Measurements from ENCODE around the gene SUN3. TPM values are rescaled to one million over a fixed set of nuclear protein-coding genes. Genes with fewer than 3 reads are reported as not detected.

The SUN3 gene
- polyA plus RNA-seq, 1 donor from 2014 or later, result not detected

- H3K27me3 ChIP-seq (ENCODE audit: insufficient read depth, low read depth, low read length), result no peaks in the 10 kb centered on the region
- H2AFZ ChIP-seq (ENCODE audit: low read depth, low read length), result no peak overlapping the region
- H3K79me2 ChIP-seq (replicated peaks; ENCODE audit: insufficient read depth, low read length), result no peaks in the 10 kb centered on the region
- H3K27ac ChIP-seq (ENCODE audit: low read length), result no peak overlapping the region
- H3F3A ChIP-seq (ENCODE audit: insufficient read depth, low read length, poor library complexity, severe bottlenecking), result no peaks in the 10 kb centered on the region
- H3K4me2 ChIP-seq (ENCODE audit: low read length), result no peak overlapping the region
- no peaks in the 10 kb centered on the region for H3K9me2 ChIP-seq (ENCODE audit: insufficient read depth, low read length)
- H3K36me3 ChIP-seq (ENCODE audit: insufficient read depth, low read length), result peaks cover 13% of the 10 kb centered on the region
- H4K20me1 ChIP-seq (ENCODE audit: insufficient read depth), result no peaks in the 10 kb centered on the region
- H3K4me3 ChIP-seq (ENCODE audit: low read length), result no peak overlapping the region
- H3K9me3 ChIP-seq (ENCODE audit: low read length), result peaks cover 5% of the 10 kb centered on the region
- TF ChIP-seq SMC3 (conservative IDR thresholded peaks at IDR 0.05; ENCODE audit: poor library complexity), result no peak
- TF ChIP-seq RAD21 (conservative IDR thresholded peaks at IDR 0.05), result no peak
- no peak for TF ChIP-seq MXI1 (conservative IDR thresholded peaks at IDR 0.05; ENCODE audit: poor library complexity, severe bottlenecking)
- TF ChIP-seq EZH2 (IDR thresholded peaks at IDR 0.05; ENCODE audit: borderline replicate concordance, insufficient read depth, low read length, poor library complexity, severe bottlenecking), result no peak
- TF ChIP-seq, protein P1, sequence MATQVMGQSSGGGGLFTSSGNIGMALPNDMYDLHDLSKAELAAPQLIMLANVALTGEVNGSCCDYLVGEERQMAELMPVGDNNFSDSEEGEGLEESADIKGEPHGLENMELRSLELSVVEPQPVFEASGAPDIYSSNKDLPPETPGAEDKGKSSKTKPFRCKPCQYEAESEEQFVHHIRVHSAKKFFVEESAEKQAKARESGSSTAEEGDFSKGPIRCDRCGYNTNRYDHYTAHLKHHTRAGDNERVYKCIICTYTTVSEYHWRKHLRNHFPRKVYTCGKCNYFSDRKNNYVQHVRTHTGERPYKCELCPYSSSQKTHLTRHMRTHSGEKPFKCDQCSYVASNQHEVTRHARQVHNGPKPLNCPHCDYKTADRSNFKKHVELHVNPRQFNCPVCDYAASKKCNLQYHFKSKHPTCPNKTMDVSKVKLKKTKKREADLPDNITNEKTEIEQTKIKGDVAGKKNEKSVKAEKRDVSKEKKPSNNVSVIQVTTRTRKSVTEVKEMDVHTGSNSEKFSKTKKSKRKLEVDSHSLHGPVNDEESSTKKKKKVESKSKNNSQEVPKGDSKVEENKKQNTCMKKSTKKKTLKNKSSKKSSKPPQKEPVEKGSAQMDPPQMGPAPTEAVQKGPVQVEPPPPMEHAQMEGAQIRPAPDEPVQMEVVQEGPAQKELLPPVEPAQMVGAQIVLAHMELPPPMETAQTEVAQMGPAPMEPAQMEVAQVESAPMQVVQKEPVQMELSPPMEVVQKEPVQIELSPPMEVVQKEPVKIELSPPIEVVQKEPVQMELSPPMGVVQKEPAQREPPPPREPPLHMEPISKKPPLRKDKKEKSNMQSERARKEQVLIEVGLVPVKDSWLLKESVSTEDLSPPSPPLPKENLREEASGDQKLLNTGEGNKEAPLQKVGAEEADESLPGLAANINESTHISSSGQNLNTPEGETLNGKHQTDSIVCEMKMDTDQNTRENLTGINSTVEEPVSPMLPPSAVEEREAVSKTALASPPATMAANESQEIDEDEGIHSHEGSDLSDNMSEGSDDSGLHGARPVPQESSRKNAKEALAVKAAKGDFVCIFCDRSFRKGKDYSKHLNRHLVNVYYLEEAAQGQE (IDR thresholded peaks at IDR 0.05; ENCODE audit: borderline replicate concordance), result no peak
- TF ChIP-seq TAF1 (IDR thresholded peaks at IDR 0.05; ENCODE audit: low read depth), result no peak
- no peak for TF ChIP-seq EP300 (conservative IDR thresholded peaks at IDR 0.05; ENCODE audit: poor library complexity, severe bottlenecking)
- TF ChIP-seq, protein P2, sequence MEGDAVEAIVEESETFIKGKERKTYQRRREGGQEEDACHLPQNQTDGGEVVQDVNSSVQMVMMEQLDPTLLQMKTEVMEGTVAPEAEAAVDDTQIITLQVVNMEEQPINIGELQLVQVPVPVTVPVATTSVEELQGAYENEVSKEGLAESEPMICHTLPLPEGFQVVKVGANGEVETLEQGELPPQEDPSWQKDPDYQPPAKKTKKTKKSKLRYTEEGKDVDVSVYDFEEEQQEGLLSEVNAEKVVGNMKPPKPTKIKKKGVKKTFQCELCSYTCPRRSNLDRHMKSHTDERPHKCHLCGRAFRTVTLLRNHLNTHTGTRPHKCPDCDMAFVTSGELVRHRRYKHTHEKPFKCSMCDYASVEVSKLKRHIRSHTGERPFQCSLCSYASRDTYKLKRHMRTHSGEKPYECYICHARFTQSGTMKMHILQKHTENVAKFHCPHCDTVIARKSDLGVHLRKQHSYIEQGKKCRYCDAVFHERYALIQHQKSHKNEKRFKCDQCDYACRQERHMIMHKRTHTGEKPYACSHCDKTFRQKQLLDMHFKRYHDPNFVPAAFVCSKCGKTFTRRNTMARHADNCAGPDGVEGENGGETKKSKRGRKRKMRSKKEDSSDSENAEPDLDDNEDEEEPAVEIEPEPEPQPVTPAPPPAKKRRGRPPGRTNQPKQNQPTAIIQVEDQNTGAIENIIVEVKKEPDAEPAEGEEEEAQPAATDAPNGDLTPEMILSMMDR (IDR thresholded peaks at IDR 0.05; ENCODE audit: poor library complexity, severe bottlenecking), result no peak
- TF ChIP-seq POLR2AphosphoS5 (IDR thresholded peaks at IDR 0.05), result no peak
- no peak overlapping the region for H3K9ac ChIP-seq (ENCODE audit: low read length)
Observed at GRCh38 chr7:47953822-47954221, 75.1 kb downstream of the SUN3 start.

DNA sequence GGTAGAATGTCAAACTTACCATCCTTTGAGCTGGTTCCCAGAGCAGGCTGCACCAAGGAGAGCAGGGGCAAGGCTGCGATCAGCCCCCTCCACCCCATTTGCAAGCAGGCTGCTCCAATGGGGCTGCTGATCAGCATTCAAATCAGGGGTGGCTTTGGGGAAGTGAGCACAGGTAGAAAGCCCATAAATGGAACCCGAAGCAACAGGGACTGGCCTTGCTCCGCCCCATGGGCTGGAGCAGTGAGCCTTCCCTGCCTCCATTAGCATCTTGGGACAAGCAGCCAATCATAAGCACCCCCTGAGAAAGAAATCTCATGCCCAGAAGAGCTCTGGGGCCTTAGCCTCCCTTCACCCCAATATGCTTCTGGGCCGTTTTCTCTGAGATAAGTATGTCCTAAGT, 76.7 kb downstream of the SUN3 start:
- Histone ChIP-seq H2AFZ (ENCODE audit: low read depth, low read length) (no peak overlapping the region), H3K27ac (ENCODE audit: low read length) (no peak overlapping the region), H3K9me3 (ENCODE audit: low read length) (no peaks in the 10 kb centered on the region), H4K20me1 (ENCODE audit: insufficient read depth) (no peaks in the 10 kb centered on the region), H3K9me2 (ENCODE audit: insufficient read depth, low read length) (no peaks in the 10 kb centered on the region), H3F3A (ENCODE audit: insufficient read depth, low read length, poor library complexity, severe bottlenecking) (no peaks in the 10 kb centered on the region), H3K4me3 (ENCODE audit: low read length) (no peak overlapping the region), H3K4me2 (ENCODE audit: low read length) (no peak overlapping the region), H3K9ac (ENCODE audit: low read length) (no peak overlapping the region), H3K27me3 (ENCODE audit: insufficient read depth, low read depth, low read length) (no peaks in the 10 kb centered on the region), H3K79me2 (replicated peaks; ENCODE audit: insufficient read depth, low read length) (no peaks in the 10 kb centered on the region), H3K36me3 (ENCODE audit: insufficient read depth, low read length) (peaks cover 8% of the 10 kb centered on the region)
- TF ChIP-seq POLR2AphosphoS5 (IDR thresholded peaks at IDR 0.05), result no peak
- TF ChIP-seq, protein P1 (IDR thresholded peaks at IDR 0.05; ENCODE audit: borderline replicate concordance), result no peak
- TF ChIP-seq, protein P2 (IDR thresholded peaks at IDR 0.05; ENCODE audit: poor library complexity, severe bottlenecking), result no peak
